Omental fat pad (tissue), 4 donors: ENCODE data around the gene KLHDC3. TPM values are rescaled to one million over a fixed set of nuclear protein-coding genes. Genes with fewer than 3 reads are reported as not detected.

ENCODE experiments used
- ATAC-seq: fragments of 150-250 bp; one replicate; pipeline ENCODE4 v1.9.1; 2016; ENCODE audit warnings: mild to moderate bottlenecking, moderate library complexity; ENCODE audit not compliant: low FRiP score
- DNase-seq: peaks from one replicate; pipeline ENCODE4 v3.0.0-alpha.2; 2019; ENCODE audit warnings: low spot score
- CTCF ChIP-seq, 3 donors: fragments of 450-650 bp; IDR thresholded peaks; one replicate each; pipeline ENCODE4 v1.5.1; 2016 to 2017; ENCODE audit warnings: antibody characterized with exemption in 3 of 3, mild to moderate bottlenecking in 3 of 3, moderate library complexity in 2 of 3
- total RNA-seq, 4 donors: library from RNA; depleted of rRNA; stranded (reverse); fragments of >200 nt; gene quantifications; one replicate each; pipeline ENCODE4 v1.1.0, GENCODE V29; 2016

The KLHDC3 gene
- total RNA-seq, 4 donors from 2014 or later, result 58.0 to 106 (median 95.0) TPM

GRCh38 chr6:42979523-42980177 is 34.4 kb upstream of the KLHDC3 start:
- no peak for TF ChIP-seq CTCF (IDR thresholded peaks at IDR 0.05)
- DNase-seq (no peak), ATAC-seq (no peak)

- DNase-seq (no peak), ATAC-seq (no peak)
- TF ChIP-seq CTCF (IDR thresholded peaks at IDR 0.05), result no peak
Measured at GRCh38 chr6:42981836-42982235, 32.2 kb upstream of the KLHDC3 start.

- ATAC-seq (peak; percentile 97), DNase-seq (peak; percentile 81)
- TF ChIP-seq CTCF (IDR thresholded peaks at IDR 0.05), result no peak
Measured at GRCh38 chr6:42984001-42984923, 29.8 kb upstream of the KLHDC3 start, which contains the start of gene PPP2R5D. Gene PPP2R5D, plus strand, starts transcription at chr6:42984570. Its CDS starts 108 bp downstream, at chr6:42984678.

GRCh38 chr6:42984924-42985475 is 29.0 kb upstream of the KLHDC3 start:
- DNase-seq (no peak), ATAC-seq (no peak)
- TF ChIP-seq CTCF (IDR thresholded peaks at IDR 0.05), result no peak

GRCh38 chr6:42987533-42988451 is 26.3 kb upstream of the KLHDC3 start:
- DNase-seq (no peak), ATAC-seq (no peak)
- TF ChIP-seq CTCF (IDR thresholded peaks at IDR 0.05), result no peak

GRCh38 chr6:42988486-42989020 is 25.5 kb upstream of the KLHDC3 start:
- no peak for DNase-seq
- ATAC-seq, result no peak
- TF ChIP-seq CTCF (IDR thresholded peaks at IDR 0.05), result no peak
